DND-41 (cell line): Measurements from ENCODE around the gene BLOC1S5.

Experiments used
- ATAC-seq: fragments of 200-7000 bp; cut with Tn5 transposase; 3 replicates; pipeline ENCODE4 v1.9.1; 2021; ENCODE audit warnings: low read depth; ENCODE audit not compliant: insufficient read depth
- DNase-seq: peaks from one replicate; pipeline ENCODE4 v3.0.0-alpha.2; 2020
- H2AFZ ChIP-seq: 2 replicates; pipeline ENCODE4 v1.6.0; 2012; ENCODE audit warnings: low read depth, low read length
- H3K27ac ChIP-seq: 2 replicates; pipeline ENCODE4 v1.5.1; 2012; ENCODE audit warnings: low read length, inconsistent platforms
- H3K27me3 ChIP-seq: fragments of 200-600 bp; sonication (generic); 2 replicates; pipeline ENCODE4 v1.6.0; 2012; ENCODE audit warnings: low read length, mild to moderate bottlenecking, inconsistent platforms; ENCODE audit not compliant: insufficient read depth, poor library complexity
- H3K36me3 ChIP-seq: 2 replicates; pipeline ENCODE4 v1.5.1; 2012; ENCODE audit warnings: low read length, inconsistent platforms; ENCODE audit not compliant: insufficient read depth
- H3K4me1 ChIP-seq: 2 replicates; pipeline ENCODE4 v1.5.1; 2012; ENCODE audit warnings: mild to moderate bottlenecking, low read length; ENCODE audit not compliant: insufficient read depth
- H3K4me2 ChIP-seq: 2 replicates; pipeline ENCODE4 v1.6.0; 2012; ENCODE audit warnings: mild to moderate bottlenecking, moderate library complexity, low read length, inconsistent platforms; ENCODE audit not compliant: insufficient read depth
- H3K4me3 ChIP-seq, 2 experiments: fragments of 200-600 bp in 1 of 2; shearing (Covaris generic) in 1 of 2; 2 replicates each; pipeline ENCODE4 v1.5.1; 2012 to 2016; ENCODE audit warnings: inconsistent platforms in 2 of 2, low read length in 2 of 2, mild to moderate bottlenecking in 2 of 2, low read depth in 1 of 2, moderate library complexity in 1 of 2
- H3K79me2 ChIP-seq: 2 replicates; pipeline ENCODE4 v1.6.0; 2012; ENCODE audit warnings: low read length, inconsistent platforms; ENCODE audit not compliant: insufficient read depth
- H3K9ac ChIP-seq: 2 replicates; pipeline ENCODE4 v1.6.0; 2012; ENCODE audit warnings: low read depth, mild to moderate bottlenecking, inconsistent platforms, low read length, moderate library complexity
- H3K9me3 ChIP-seq: 2 replicates; pipeline ENCODE4 v1.5.1; 2012; ENCODE audit warnings: low read length, moderate library complexity, mild to moderate bottlenecking, inconsistent platforms; ENCODE audit not compliant: insufficient read depth, severe bottlenecking
- H4K20me1 ChIP-seq: 2 replicates; pipeline ENCODE4 v1.6.0; 2012; ENCODE audit warnings: low read length; ENCODE audit not compliant: insufficient read depth
- EZH2 ChIP-seq: IDR thresholded peaks from 3 replicates; pipeline ENCODE4 v1.6.1; 2012; ENCODE audit warnings: borderline replicate concordance, low read depth, mild to moderate bottlenecking, moderate library complexity, low read length, inconsistent platforms; ENCODE audit not compliant: severe bottlenecking
- TF ChIP-seq, protein P1 (sequence below): IDR thresholded peaks from 2 replicates; pipeline ENCODE4 v1.5.1; 2012; ENCODE audit warnings: borderline replicate concordance, low read length, moderate library complexity, mild to moderate bottlenecking; ENCODE audit not compliant: poor library complexity, severe bottlenecking; ENCODE audit errors: extremely low read depth

BLOC1S5 gene

DNA sequence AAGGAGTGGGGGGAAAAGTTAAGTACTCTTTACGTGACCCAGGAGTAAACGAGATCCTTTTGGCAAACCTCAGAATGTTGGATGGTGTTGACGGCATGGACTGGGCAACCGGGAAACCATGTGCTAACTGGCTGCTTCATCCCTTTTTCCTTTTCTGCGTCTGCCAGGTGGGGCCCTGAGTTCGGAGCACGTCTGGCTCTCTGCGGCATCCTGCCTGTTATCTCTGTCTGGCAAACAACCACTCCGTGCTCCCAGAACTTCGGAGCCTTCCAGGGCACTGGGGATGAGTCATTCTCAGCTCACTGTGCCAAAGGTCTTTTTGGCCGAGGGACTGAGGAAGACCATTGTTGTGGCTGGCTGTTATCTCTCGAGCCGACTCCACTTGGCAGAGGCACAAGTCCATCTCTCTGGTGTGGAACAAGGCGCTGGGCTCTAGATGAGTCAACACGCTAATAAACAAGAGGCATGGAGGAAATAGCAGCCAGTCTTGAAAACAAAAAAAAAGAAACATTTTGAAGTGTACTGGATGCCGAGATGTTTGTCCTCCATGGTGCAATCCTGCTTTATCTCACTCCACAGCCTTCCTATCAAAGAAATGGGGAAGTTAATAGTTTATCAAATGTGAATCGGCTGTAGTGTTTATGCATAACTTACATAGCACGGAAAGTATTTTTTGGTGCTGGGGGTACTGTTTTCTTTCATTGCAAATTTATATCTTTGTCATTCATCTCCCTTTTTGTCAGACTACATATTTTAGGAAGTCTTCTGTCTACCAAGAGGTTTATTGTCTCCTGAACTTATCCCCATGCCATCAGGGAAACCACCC lies 89.0 kb downstream of the BLOC1S5 start:
- no peak overlapping the region for H3K4me3 ChIP-seq
- no peaks in the 10 kb centered on the region for H3K4me1 ChIP-seq
- no peak for ATAC-seq
- no peak for TF ChIP-seq EZH2
- H3K36me3 ChIP-seq = no peaks in the 10 kb centered on the region
- H3K27ac ChIP-seq = no peak overlapping the region
- no peaks in the 10 kb centered on the region for H3K79me2 ChIP-seq
- H3K4me2 ChIP-seq = no peak overlapping the region
- H3K9ac ChIP-seq = no peak overlapping the region
- no peaks in the 10 kb centered on the region for H3K27me3 ChIP-seq
- no peak for DNase-seq
- peaks cover 5% of the 10 kb centered on the region for H3K9me3 ChIP-seq
- no peaks in the 10 kb centered on the region for H4K20me1 ChIP-seq
- no peak overlapping the region for H2AFZ ChIP-seq

DNA sequence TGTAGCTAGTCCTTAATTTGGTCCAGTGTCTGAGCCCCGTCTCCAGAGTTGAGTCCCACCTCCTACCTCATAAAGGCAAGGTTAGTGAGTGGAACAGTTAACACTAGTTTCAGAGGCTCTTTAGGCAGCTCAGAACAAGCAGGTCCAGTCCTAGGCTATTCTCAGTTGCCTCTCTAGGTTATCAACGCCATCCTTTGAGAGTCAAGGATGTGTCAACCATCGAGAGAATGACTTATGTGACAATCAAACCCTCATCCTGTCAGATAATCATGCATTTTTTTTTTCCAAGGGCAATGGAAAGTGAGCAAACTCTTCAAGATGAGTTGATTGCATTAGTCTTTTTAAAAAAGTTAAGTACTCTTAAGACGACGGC lies 89.6 kb downstream of the BLOC1S5 start:
- ATAC-seq = no peak
- H2AFZ ChIP-seq = no peak overlapping the region
- TF ChIP-seq EZH2 = no peak
- TF ChIP-seq, protein P1, sequence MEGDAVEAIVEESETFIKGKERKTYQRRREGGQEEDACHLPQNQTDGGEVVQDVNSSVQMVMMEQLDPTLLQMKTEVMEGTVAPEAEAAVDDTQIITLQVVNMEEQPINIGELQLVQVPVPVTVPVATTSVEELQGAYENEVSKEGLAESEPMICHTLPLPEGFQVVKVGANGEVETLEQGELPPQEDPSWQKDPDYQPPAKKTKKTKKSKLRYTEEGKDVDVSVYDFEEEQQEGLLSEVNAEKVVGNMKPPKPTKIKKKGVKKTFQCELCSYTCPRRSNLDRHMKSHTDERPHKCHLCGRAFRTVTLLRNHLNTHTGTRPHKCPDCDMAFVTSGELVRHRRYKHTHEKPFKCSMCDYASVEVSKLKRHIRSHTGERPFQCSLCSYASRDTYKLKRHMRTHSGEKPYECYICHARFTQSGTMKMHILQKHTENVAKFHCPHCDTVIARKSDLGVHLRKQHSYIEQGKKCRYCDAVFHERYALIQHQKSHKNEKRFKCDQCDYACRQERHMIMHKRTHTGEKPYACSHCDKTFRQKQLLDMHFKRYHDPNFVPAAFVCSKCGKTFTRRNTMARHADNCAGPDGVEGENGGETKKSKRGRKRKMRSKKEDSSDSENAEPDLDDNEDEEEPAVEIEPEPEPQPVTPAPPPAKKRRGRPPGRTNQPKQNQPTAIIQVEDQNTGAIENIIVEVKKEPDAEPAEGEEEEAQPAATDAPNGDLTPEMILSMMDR = no peak
- peaks cover 9% of the 10 kb centered on the region for H3K9me3 ChIP-seq
- no peak for DNase-seq
- H3K27me3 ChIP-seq = no peaks in the 10 kb centered on the region
- no peak overlapping the region for H3K4me3 ChIP-seq
- H3K4me2 ChIP-seq = no peak overlapping the region
- H3K79me2 ChIP-seq = no peaks in the 10 kb centered on the region
- H3K36me3 ChIP-seq = no peaks in the 10 kb centered on the region
- no peak overlapping the region for H3K27ac ChIP-seq
- no peaks in the 10 kb centered on the region for H3K4me1 ChIP-seq
- no peak overlapping the region for H3K9ac ChIP-seq
- no peaks in the 10 kb centered on the region for H4K20me1 ChIP-seq

DNA sequence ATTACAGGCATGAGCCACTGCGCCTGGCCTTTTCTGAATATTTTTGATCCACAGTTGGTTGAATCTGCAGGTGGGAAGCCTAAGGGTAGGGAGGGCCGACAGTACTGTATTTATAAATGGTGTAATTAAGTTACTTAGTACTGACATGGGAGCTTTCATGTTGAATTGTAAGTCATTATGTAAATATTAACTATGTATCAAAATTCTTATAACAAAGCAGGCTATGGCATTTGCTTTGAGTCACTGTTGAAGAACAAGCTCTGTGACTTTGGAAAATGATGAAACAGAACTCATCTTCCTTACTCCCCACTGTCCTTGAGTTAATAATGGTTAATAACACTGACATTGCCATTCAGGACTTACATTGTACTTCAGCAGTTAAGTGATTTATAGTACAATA lies 90.6 kb downstream of the BLOC1S5 start:
- TF ChIP-seq EZH2 = no peak
- TF ChIP-seq, protein P1 = no peak
- ATAC-seq = no peak
- no peak overlapping the region for H3K4me2 ChIP-seq

GRCh38 chr6:7971499-7971898 lies 92.7 kb downstream of the BLOC1S5 start:
- DNase-seq = no peak
- no peak overlapping the region for H3K27ac ChIP-seq
- H3K79me2 ChIP-seq = no peaks in the 10 kb centered on the region
- no peaks in the 10 kb centered on the region for H3K27me3 ChIP-seq
- peaks cover 9% of the 10 kb centered on the region for H3K9me3 ChIP-seq
- no peaks in the 10 kb centered on the region for H3K4me1 ChIP-seq
- TF ChIP-seq EZH2 = no peak
- TF ChIP-seq, protein P1 = no peak
- no peaks in the 10 kb centered on the region for H3K36me3 ChIP-seq
- H2AFZ ChIP-seq = no peak overlapping the region
- no peak for ATAC-seq
- H3K4me3 ChIP-seq = no peak overlapping the region
- no peak overlapping the region for H3K4me2 ChIP-seq
- no peak overlapping the region for H3K9ac ChIP-seq
- no peaks in the 10 kb centered on the region for H4K20me1 ChIP-seq

More for the DNA sequence above, 90.6 kb downstream of the BLOC1S5 start:
- H2AFZ ChIP-seq = no peak overlapping the region
- no peaks in the 10 kb centered on the region for H3K4me1 ChIP-seq
- no peaks in the 10 kb centered on the region for H4K20me1 ChIP-seq
- peaks cover 9% of the 10 kb centered on the region for H3K9me3 ChIP-seq
- no peak for DNase-seq
- H3K27ac ChIP-seq = no peak overlapping the region
- H3K36me3 ChIP-seq = no peaks in the 10 kb centered on the region
- H3K27me3 ChIP-seq = no peaks in the 10 kb centered on the region
- H3K4me3 ChIP-seq = no peak overlapping the region
- no peak overlapping the region for H3K9ac ChIP-seq
- H3K79me2 ChIP-seq = no peaks in the 10 kb centered on the region
